OCI-LY3 (cell line): Measurements from ENCODE around the gene GIT1.

ENCODE experiments used
- EZH2phosphoT487 ChIP-seq: fragments of 200-600 bp; shearing (Covaris generic); IDR thresholded peaks from 2 replicates; pipeline ENCODE4 v1.6.1; 2018; ENCODE audit warnings: antibody characterized with exemption, mixed run types, low read depth
- TF ChIP-seq, protein P1 (sequence below): fragments of 200-600, 300-600 bp; sonication (generic); IDR thresholded peaks from 2 replicates; pipeline ENCODE4 v1.5.1; 2014; ENCODE audit warnings: antibody characterized with exemption, low read length, low read depth

DNA sequence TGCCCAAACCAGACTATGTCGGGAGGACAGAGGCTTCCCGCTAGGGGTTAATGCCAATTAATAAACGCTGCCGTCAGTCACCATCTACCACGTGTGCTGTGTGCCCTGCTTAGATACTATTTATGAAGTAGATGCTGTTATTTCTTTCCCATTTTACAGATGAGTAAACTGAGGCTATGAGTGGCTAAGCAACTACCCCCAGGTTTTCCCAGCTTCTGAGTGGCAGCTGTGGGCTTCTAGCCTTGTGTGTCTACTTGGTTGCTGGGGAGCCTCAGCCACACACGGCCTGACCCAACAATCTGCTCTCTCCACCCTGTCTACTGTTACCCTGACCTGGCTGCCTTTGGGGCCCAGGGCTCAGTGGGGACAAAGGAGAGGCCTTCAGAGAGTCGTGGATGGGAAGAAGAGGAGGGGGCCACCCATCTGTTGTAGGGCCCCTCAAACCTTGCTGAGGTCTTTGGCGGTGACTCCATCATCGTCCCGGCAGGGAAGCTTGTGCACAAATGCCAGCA is 7.1 kb downstream of the GIT1 start:
- TF ChIP-seq, protein P1, sequence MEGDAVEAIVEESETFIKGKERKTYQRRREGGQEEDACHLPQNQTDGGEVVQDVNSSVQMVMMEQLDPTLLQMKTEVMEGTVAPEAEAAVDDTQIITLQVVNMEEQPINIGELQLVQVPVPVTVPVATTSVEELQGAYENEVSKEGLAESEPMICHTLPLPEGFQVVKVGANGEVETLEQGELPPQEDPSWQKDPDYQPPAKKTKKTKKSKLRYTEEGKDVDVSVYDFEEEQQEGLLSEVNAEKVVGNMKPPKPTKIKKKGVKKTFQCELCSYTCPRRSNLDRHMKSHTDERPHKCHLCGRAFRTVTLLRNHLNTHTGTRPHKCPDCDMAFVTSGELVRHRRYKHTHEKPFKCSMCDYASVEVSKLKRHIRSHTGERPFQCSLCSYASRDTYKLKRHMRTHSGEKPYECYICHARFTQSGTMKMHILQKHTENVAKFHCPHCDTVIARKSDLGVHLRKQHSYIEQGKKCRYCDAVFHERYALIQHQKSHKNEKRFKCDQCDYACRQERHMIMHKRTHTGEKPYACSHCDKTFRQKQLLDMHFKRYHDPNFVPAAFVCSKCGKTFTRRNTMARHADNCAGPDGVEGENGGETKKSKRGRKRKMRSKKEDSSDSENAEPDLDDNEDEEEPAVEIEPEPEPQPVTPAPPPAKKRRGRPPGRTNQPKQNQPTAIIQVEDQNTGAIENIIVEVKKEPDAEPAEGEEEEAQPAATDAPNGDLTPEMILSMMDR = no peak
- no peak for TF ChIP-seq EZH2phosphoT487
